Sigmoid colon (tissue), 4 donors: ENCODE measurements around the gene SPTBN5.

ENCODE experiments used
- EP300 ChIP-seq, 4 donors: sonication (generic); formaldehyde crosslinking; IDR thresholded peaks; one replicate each; pipeline ENCODE4 v1.6.1; 2017; ENCODE audit warnings: antibody characterized with exemption in 4 of 4
- POLR2A ChIP-seq, 2 donors: fragments of 450-650 bp; IDR thresholded peaks; one replicate each; pipeline ENCODE4 v1.6.1; 2016; ENCODE audit warnings: antibody characterized with exemption in 2 of 2, mild to moderate bottlenecking in 2 of 2, moderate library complexity in 2 of 2
- POLR2AphosphoS5 ChIP-seq, 4 donors: sonication (generic); formaldehyde crosslinking; IDR thresholded peaks; one replicate each; pipeline ENCODE4 v1.6.1; 2017; ENCODE audit warnings: antibody characterized with exemption in 4 of 4
- TF ChIP-seq, protein P1 (sequence below), 4 experiments: fragments of 450-650 bp in 3 of 4; fragments of 200-600 bp in 1 of 4; IDR thresholded peaks; one replicate each; pipeline ENCODE4 v1.5.1; 2016 to 2019; ENCODE audit warnings: antibody characterized with exemption in 4 of 4, mild to moderate bottlenecking in 3 of 4, moderate library complexity in 2 of 4

DNA sequence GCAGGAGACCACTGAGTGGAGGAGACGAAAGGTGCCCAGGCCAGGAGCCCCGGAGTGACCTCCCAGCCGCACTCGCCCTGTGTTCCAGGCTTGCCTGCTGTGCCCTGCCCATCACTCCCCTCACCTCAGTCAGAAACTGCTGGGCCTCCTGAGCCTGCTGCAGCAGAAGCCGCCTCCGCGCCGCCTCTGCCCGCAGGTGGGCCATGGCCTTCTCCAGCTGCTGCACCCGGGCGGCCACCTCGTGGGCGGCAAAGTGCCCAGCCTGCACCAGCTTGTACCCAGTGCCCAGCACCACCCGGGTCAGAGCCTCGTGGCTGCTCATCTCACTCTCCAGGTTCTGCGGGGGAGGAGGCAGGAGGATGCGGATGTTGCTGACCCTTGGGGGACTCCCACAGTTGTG is 37.6 kb downstream of the SPTBN5 start:
- TF ChIP-seq, protein P1, sequence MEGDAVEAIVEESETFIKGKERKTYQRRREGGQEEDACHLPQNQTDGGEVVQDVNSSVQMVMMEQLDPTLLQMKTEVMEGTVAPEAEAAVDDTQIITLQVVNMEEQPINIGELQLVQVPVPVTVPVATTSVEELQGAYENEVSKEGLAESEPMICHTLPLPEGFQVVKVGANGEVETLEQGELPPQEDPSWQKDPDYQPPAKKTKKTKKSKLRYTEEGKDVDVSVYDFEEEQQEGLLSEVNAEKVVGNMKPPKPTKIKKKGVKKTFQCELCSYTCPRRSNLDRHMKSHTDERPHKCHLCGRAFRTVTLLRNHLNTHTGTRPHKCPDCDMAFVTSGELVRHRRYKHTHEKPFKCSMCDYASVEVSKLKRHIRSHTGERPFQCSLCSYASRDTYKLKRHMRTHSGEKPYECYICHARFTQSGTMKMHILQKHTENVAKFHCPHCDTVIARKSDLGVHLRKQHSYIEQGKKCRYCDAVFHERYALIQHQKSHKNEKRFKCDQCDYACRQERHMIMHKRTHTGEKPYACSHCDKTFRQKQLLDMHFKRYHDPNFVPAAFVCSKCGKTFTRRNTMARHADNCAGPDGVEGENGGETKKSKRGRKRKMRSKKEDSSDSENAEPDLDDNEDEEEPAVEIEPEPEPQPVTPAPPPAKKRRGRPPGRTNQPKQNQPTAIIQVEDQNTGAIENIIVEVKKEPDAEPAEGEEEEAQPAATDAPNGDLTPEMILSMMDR (IDR thresholded peaks at IDR 0.05) = no peak
- no peak for TF ChIP-seq POLR2AphosphoS5 (IDR thresholded peaks at IDR 0.05)
- no peak for TF ChIP-seq POLR2A (IDR thresholded peaks at IDR 0.05)
- TF ChIP-seq EP300 (IDR thresholded peaks at IDR 0.05) = no peak
